GM12873 (cell line): ENCODE results near the gene GID8.

Experiments used
- CTCF ChIP-seq: IDR thresholded peaks from 2 replicates; pipeline ENCODE4 v1.5.1; 2012; ENCODE audit warnings: low read depth, mild to moderate bottlenecking, moderate library complexity, low read length, control low read depth; ENCODE audit not compliant: insufficient read depth; ENCODE audit errors: missing control alignments

The GID8 gene

GRCh38 chr20:62910777-62911497 lies 27.0 kb upstream of the GID8 start:
- no peak for TF ChIP-seq CTCF

- no peak for TF ChIP-seq CTCF
Observed at GRCh38 chr20:62911701-62912280, 26.2 kb upstream of the GID8 start.

GRCh38 chr20:62913043-62913630 lies 24.8 kb upstream of the GID8 start:
- TF ChIP-seq CTCF, result no peak

GRCh38 chr20:62914436-62914835 lies 23.5 kb upstream of the GID8 start:
- TF ChIP-seq CTCF, result no peak

GRCh38 chr20:62914970-62915457 lies 22.9 kb upstream of the GID8 start:
- no peak for TF ChIP-seq CTCF

- TF ChIP-seq CTCF, result no peak
Observed at GRCh38 chr20:62916703-62917476, 21.1 kb upstream of the GID8 start.

- TF ChIP-seq CTCF, result no peak
Observed at GRCh38 chr20:62917720-62918119, 20.2 kb upstream of the GID8 start.
